Neural progenitor cell (in vitro differentiated cells): ENCODE data around the gene NKX2-2. TPM values are rescaled to one million over a fixed set of nuclear protein-coding genes. Genes with fewer than 3 reads are reported as not detected.
"Not testable (repeated sequence)": the region's sequence is repeated elsewhere in the genome, so short reads cannot be mapped to it uniquely, and the experiment has no call there.

Source experiments
- DNase-seq: peaks from one replicate; pipeline ENCODE4 v3.0.0-alpha.2; 2016; ENCODE audit warnings: low spot score
- H2AFZ ChIP-seq: fragments of 200-600 bp; sonication (generic); replicated peaks from 2 replicates; pipeline ENCODE4 v1.6.1; 2016; ENCODE audit warnings: antibody characterized with exemption
- H3F3A ChIP-seq: fragments of 200-600 bp; sonication (generic); 2 replicates; pipeline ENCODE4 v1.6.1; 2016; ENCODE audit warnings: antibody characterized with exemption, low read depth
- H3K27ac ChIP-seq: fragments of 200-600 bp; sonication (generic); 2 replicates; pipeline ENCODE4 v1.5.1; 2016; ENCODE audit warnings: mild to moderate bottlenecking
- H3K27me3 ChIP-seq: fragments of 200-600 bp; sonication (generic); 2 replicates; pipeline ENCODE4 v1.6.1; 2016; ENCODE audit warnings: mild to moderate bottlenecking, moderate library complexity
- H3K36me3 ChIP-seq: fragments of 200-600 bp; sonication (generic); 2 replicates; pipeline ENCODE4 v1.5.1; 2016
- H3K4me1 ChIP-seq: fragments of 200-600 bp; sonication (generic); 2 replicates; pipeline ENCODE4 v1.6.1; 2016; ENCODE audit warnings: mixed run types
- H3K4me2 ChIP-seq: fragments of 200-600 bp; sonication (generic); 2 replicates; pipeline ENCODE4 v1.6.1; 2016
- H3K4me3 ChIP-seq: fragments of 200-600 bp; sonication (generic); 2 replicates; pipeline ENCODE4 v1.5.1; 2016
- H3K79me2 ChIP-seq: fragments of 200-600 bp; sonication (generic); 2 replicates; pipeline ENCODE4 v1.6.1; 2016; ENCODE audit warnings: low read depth
- H3K9ac ChIP-seq: fragments of 200-600 bp; sonication (generic); 2 replicates; pipeline ENCODE4 v1.6.1; 2016
- H3K9me3 ChIP-seq: fragments of 200-600 bp; sonication (generic); 2 replicates; pipeline ENCODE4 v1.5.1; 2016; ENCODE audit warnings: low read depth
- H4K20me1 ChIP-seq: fragments of 200-600 bp; sonication (generic); 2 replicates; pipeline ENCODE4 v1.6.1; 2016; ENCODE audit warnings: low read depth
- H3K27ac Mint-ChIP-seq: 3 replicates; pipeline ENCODE4 v1.8.0; 2021; ENCODE audit warnings: mixed read lengths
- H3K27me3 Mint-ChIP-seq: 2 replicates; pipeline ENCODE4 v1.8.0; 2022; ENCODE audit warnings: low read depth, mild to moderate bottlenecking, inconsistent platforms, moderate library complexity, mixed read lengths; ENCODE audit not compliant: insufficient read depth
- H3K36me3 Mint-ChIP-seq: 3 replicates; pipeline ENCODE4 v1.8.0; 2021; ENCODE audit warnings: mixed read lengths
- H3K4me1 Mint-ChIP-seq: 3 replicates; pipeline ENCODE4 v1.8.0; 2021; ENCODE audit warnings: mixed read lengths
- H3K4me3 Mint-ChIP-seq: 3 replicates; pipeline ENCODE4 v1.8.0; 2021; ENCODE audit warnings: mild to moderate bottlenecking, moderate library complexity, mixed read lengths
- H3K9me3 Mint-ChIP-seq: 3 replicates; pipeline ENCODE4 v1.8.0; 2020; ENCODE audit warnings: mixed read lengths
- EZH2 ChIP-seq: fragments of 200-600 bp; sonication (generic); IDR thresholded peaks from 2 replicates; pipeline ENCODE4 v1.6.1; 2017; ENCODE audit warnings: antibody characterized with exemption, mild to moderate bottlenecking, moderate library complexity
- EZH2phosphoT487 ChIP-seq: fragments of 200-600 bp; sonication (generic); IDR thresholded peaks from 2 replicates; pipeline ENCODE4 v1.6.1; 2017; ENCODE audit warnings: antibody characterized with exemption
- total RNA-seq: library from RNA; depleted of rRNA; stranded (reverse); fragments of >200 nt; gene quantifications from 2 replicates; pipeline ENCODE4 v1.2.3, GENCODE V29; 2015; ENCODE audit warnings: low replicate concordance
- TF ChIP-seq, protein P1 (sequence below): fragments of 200-600 bp; sonication (generic); IDR thresholded peaks from 2 replicates; pipeline ENCODE4 v1.5.1; 2017; ENCODE audit warnings: antibody characterized with exemption, mild to moderate bottlenecking

NKX2-2 gene
- total RNA-seq, 1 donor from 2014 or later, result not detected

DNA sequence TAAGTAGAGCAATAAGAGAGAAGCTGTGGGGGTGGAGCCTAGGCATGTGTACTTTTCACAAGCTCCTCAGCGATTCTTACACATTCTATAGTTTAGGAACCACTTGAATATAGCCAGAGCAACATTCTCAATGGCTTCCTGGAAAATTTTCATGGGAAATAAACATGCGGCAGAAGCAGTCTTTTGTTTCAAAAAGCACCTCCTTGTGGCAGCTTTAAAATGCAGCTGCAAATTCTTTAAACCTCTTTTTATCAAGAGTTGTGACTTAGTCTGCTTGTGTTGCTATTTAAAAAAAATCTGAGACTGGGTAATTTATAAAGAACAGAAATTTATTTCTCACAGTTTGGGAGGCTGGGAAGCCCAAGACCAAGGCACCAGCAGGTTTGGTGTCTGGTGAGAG is 23.8 kb downstream of the NKX2-2 start:
- Histone ChIP-seq H3K9ac (no peak overlapping the region), H3K4me3 (no peak overlapping the region), H2AFZ (no peak overlapping the region), H3K36me3 (no peaks in the 10 kb centered on the region), H4K20me1 (no peaks in the 10 kb centered on the region), H3K4me1 (peaks cover 6% of the 10 kb centered on the region), H3K27ac (no peak overlapping the region), H3K4me2 (no peak overlapping the region), H3K79me2 (no peaks in the 10 kb centered on the region), H3K27me3 (peaks cover 6% of the 10 kb centered on the region), H3F3A (no peaks in the 10 kb centered on the region), H3K9me3 (no peaks in the 10 kb centered on the region)
- Mint-ChIP-seq H3K4me1 (peaks cover 2% of the 10 kb centered on the region), H3K27ac (no peak overlapping the region), H3K4me3 (no peak overlapping the region), H3K36me3 (no peaks in the 10 kb centered on the region), H3K27me3 (peaks cover 5% of the 10 kb centered on the region), H3K9me3 (peaks cover 6% of the 10 kb centered on the region)
- DNase-seq, result no peak
- TF ChIP-seq EZH2phosphoT487, result no peak
- TF ChIP-seq EZH2, result no peak
- TF ChIP-seq, protein P1, sequence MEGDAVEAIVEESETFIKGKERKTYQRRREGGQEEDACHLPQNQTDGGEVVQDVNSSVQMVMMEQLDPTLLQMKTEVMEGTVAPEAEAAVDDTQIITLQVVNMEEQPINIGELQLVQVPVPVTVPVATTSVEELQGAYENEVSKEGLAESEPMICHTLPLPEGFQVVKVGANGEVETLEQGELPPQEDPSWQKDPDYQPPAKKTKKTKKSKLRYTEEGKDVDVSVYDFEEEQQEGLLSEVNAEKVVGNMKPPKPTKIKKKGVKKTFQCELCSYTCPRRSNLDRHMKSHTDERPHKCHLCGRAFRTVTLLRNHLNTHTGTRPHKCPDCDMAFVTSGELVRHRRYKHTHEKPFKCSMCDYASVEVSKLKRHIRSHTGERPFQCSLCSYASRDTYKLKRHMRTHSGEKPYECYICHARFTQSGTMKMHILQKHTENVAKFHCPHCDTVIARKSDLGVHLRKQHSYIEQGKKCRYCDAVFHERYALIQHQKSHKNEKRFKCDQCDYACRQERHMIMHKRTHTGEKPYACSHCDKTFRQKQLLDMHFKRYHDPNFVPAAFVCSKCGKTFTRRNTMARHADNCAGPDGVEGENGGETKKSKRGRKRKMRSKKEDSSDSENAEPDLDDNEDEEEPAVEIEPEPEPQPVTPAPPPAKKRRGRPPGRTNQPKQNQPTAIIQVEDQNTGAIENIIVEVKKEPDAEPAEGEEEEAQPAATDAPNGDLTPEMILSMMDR, result peak; percentile 28

DNA sequence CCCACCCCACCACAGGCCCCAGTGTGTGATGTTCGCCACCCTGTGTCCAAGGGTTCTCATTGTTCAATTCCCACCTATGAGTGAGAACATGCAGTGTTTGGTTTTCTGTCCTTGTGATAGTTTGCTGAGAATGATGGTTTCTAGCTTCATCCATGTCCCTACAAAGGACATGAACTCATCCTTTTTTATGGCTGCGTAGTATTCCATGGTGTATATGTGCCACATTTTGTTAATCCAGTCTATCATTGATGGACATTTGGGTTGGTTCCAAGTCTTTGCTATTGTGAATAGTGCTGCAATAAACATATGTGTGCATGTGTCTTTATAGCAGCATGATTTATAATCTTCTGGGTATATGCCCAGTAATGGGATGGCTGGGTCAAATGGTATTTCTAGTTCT is 33.7 kb downstream of the NKX2-2 start:
- H3K4me2 ChIP-seq, H2AFZ ChIP-seq, H3F3A ChIP-seq, H4K20me1 ChIP-seq, H3K4me3 Mint-ChIP-seq, H3K27ac ChIP-seq, H3K4me1 Mint-ChIP-seq, H3K36me3 ChIP-seq, H3K9me3 Mint-ChIP-seq, H3K27me3 ChIP-seq, H3K9me3 ChIP-seq, H3K27me3 Mint-ChIP-seq, H3K4me1 ChIP-seq, H3K36me3 Mint-ChIP-seq, H3K27ac Mint-ChIP-seq, H3K4me3 ChIP-seq, H3K9ac ChIP-seq, H3K79me2 ChIP-seq, DNase-seq: not testable (repeated sequence)

DNA sequence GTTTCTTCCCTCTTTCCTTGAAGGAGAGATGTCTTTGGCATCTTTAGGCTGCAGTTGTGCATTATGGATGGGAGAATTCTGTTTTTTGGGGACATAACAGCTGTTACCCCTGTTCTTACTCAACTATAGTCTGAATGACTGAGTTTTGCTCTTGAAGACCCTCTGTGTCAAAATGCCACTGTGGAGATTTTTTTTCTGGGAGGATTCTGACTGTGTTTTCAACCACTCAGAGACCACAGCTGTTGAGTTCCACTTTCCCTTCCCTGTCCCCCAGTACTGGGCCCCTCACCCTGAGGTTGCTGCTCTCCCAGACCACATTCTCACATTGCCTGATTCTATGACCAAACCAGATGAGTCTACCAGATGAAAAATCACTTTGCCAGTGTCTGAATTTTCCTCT is 48.1 kb downstream of the NKX2-2 start:
- Histone ChIP-seq H3K27ac (no peak overlapping the region), H3K36me3 (no peaks in the 10 kb centered on the region), H4K20me1 (no peaks in the 10 kb centered on the region), H3K27me3 (no peaks in the 10 kb centered on the region), H3F3A (no peaks in the 10 kb centered on the region), H3K4me2 (no peak overlapping the region), H3K4me1 (no peaks in the 10 kb centered on the region), H2AFZ (no peak overlapping the region), H3K79me2 (no peaks in the 10 kb centered on the region), H3K9me3 (no peaks in the 10 kb centered on the region), H3K4me3 (no peak overlapping the region), H3K9ac (no peak overlapping the region)
- Mint-ChIP-seq H3K9me3 (no peaks in the 10 kb centered on the region), H3K4me3 (no peak overlapping the region), H3K36me3 (no peaks in the 10 kb centered on the region), H3K4me1 (no peaks in the 10 kb centered on the region), H3K27ac (no peak overlapping the region), H3K27me3 (no peaks in the 10 kb centered on the region)
- DNase-seq, result no peak
- TF ChIP-seq EZH2, result no peak
- no peak for TF ChIP-seq EZH2phosphoT487
- TF ChIP-seq, protein P1, result no peak

DNA sequence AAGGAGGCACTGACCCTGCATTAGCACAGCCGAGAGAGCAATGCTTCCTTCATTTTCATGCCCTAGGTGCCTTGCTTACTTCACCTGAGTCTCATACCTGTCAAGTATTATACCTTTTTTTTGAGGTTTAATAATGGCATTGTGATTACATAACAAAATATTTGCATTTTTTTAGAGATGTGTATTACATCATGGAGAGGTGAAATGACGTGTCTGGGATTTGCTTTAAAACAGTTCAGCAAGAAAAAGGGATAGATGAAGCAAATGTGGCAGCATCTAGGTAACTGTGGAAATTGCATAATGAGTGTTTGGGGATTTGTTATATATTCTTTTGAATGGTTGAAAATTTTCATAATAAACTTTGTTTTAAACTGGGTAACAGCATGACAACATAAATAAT is 48.9 kb downstream of the NKX2-2 start:
- H3K4me1 Mint-ChIP-seq, result no peaks in the 10 kb centered on the region
- no peak overlapping the region for H3K27ac ChIP-seq
- no peak overlapping the region for H2AFZ ChIP-seq
- no peak for DNase-seq
- H3K9ac ChIP-seq, result no peak overlapping the region
- no peak overlapping the region for H3K4me2 ChIP-seq
- TF ChIP-seq EZH2 (no peak), EZH2phosphoT487 (no peak)
- TF ChIP-seq, protein P1, result no peak
- no peaks in the 10 kb centered on the region for H3K27me3 Mint-ChIP-seq
- no peaks in the 10 kb centered on the region for H3K4me1 ChIP-seq
- H4K20me1 ChIP-seq, result no peaks in the 10 kb centered on the region
- no peak overlapping the region for H3K4me3 Mint-ChIP-seq
- H3K27me3 ChIP-seq, result no peaks in the 10 kb centered on the region
- H3K9me3 Mint-ChIP-seq, result no peaks in the 10 kb centered on the region
- H3K79me2 ChIP-seq, result no peaks in the 10 kb centered on the region
- H3K4me3 ChIP-seq, result no peak overlapping the region
- no peak overlapping the region for H3K27ac Mint-ChIP-seq
- no peaks in the 10 kb centered on the region for H3F3A ChIP-seq
- no peaks in the 10 kb centered on the region for H3K36me3 Mint-ChIP-seq
- no peaks in the 10 kb centered on the region for H3K9me3 ChIP-seq
- H3K36me3 ChIP-seq, result no peaks in the 10 kb centered on the region

Other genes starting within 250 kb of the NKX2-2 start
- gene XRN2, start 210.7 kb downstream of the NKX2-2 start, total RNA-seq, result 170 and 239 TPM in 2 replicates
- not detected in 2 replicates for gene NKX2-4, start 116.5 kb downstream of the NKX2-2 start, total RNA-seq
- not detected in 2 replicates for gene PAX1, start 191.6 kb upstream of the NKX2-2 start, total RNA-seq